ENCODE data around the gene MYO1D.

DNA sequence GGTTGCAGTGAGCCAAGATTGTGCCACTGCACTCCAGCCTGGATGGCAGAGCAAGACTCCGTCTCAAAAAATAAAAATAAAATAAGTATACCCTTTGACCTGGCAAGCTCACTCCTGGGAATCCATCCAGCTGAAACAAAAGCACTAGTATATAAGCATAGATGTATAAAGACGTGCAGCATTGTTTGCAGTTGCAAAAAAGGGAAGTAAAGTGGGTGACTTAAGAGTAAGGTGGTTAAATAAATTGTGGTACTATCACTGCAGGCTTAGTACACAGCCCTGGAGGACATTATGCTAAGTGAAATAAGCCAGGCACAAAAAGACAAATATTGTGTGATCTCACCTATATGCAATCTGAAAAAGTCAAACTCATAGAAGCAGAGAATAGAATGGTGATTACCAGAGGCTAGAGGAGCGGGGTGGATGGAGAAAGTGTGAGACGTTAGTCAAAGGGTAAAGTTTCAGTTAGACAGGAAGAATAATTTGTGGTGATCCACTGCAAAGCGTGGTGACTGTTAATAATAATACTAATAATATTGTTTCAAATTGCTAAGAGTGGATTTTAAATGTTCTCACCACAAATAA lies 113.0 kb downstream of the MYO1D start:
- TF ChIP-seq, protein P1, sequence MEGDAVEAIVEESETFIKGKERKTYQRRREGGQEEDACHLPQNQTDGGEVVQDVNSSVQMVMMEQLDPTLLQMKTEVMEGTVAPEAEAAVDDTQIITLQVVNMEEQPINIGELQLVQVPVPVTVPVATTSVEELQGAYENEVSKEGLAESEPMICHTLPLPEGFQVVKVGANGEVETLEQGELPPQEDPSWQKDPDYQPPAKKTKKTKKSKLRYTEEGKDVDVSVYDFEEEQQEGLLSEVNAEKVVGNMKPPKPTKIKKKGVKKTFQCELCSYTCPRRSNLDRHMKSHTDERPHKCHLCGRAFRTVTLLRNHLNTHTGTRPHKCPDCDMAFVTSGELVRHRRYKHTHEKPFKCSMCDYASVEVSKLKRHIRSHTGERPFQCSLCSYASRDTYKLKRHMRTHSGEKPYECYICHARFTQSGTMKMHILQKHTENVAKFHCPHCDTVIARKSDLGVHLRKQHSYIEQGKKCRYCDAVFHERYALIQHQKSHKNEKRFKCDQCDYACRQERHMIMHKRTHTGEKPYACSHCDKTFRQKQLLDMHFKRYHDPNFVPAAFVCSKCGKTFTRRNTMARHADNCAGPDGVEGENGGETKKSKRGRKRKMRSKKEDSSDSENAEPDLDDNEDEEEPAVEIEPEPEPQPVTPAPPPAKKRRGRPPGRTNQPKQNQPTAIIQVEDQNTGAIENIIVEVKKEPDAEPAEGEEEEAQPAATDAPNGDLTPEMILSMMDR (IDR thresholded peaks at IDR 0.05; ENCODE audit: low read length): no peak
- TF ChIP-seq EZH2phosphoT487 (IDR thresholded peaks at IDR 0.05; ENCODE audit: low read length) (no peak), EZH2 (optimal IDR thresholded peaks at IDR 0.05; ENCODE audit: low read depth, low read length) (no peak)

Data from MM.1S (cell line).